Karpas-422 (cell line): ENCODE measurements around the gene ZNF433. TPM values are rescaled to one million over a fixed set of nuclear protein-coding genes. Genes with fewer than 3 reads are reported as not detected.

Experiments
- DNase-seq: peaks from one replicate; pipeline ENCODE4 v3.0.0-alpha.2; 2015
- H2AFZ ChIP-seq: fragments of 200-600 bp; sonication (generic); 2 replicates; pipeline ENCODE4 v1.6.1; 2014; ENCODE audit warnings: antibody characterized with exemption, low read length, mixed read lengths
- H3K27ac ChIP-seq: fragments of 200-600 bp; sonication (generic); 2 replicates; pipeline ENCODE4 v1.5.1; 2014; ENCODE audit warnings: mild to moderate bottlenecking, low read length, moderate library complexity
- H3K27me3 ChIP-seq: fragments of 200-600 bp; sonication (generic); 2 replicates; pipeline ENCODE4 v1.6.1; 2014; ENCODE audit warnings: low read length, mixed read lengths
- H3K36me3 ChIP-seq: fragments of 200-600 bp; sonication (generic); 2 replicates; pipeline ENCODE4 v1.6.1; 2014; ENCODE audit warnings: low read length, mixed read lengths; ENCODE audit not compliant: insufficient read depth
- H3K4me1 ChIP-seq: fragments of 200-600 bp; sonication (generic); 2 replicates; pipeline ENCODE4 v1.6.1; 2014; ENCODE audit warnings: mild to moderate bottlenecking, low read length, mixed read lengths
- H3K4me2 ChIP-seq: fragments of 200-600 bp; sonication (generic); 2 replicates; pipeline ENCODE4 v1.6.1; 2014; ENCODE audit warnings: low read length, low read depth, mild to moderate bottlenecking; ENCODE audit not compliant: poor library complexity, severe bottlenecking
- H3K4me3 ChIP-seq: fragments of 200-600 bp; sonication (generic); 2 replicates; pipeline ENCODE4 v1.5.1; 2014; ENCODE audit warnings: mild to moderate bottlenecking, antibody characterized with exemption, low read length, mixed read lengths
- H3K79me2 ChIP-seq: fragments of 200-600 bp; sonication (generic); 2 replicates; pipeline ENCODE4 v1.6.1; 2014; ENCODE audit warnings: mild to moderate bottlenecking, low read length, mixed read lengths
- H3K9ac ChIP-seq: fragments of 200-600 bp; sonication (generic); 2 replicates; pipeline ENCODE4 v1.6.0; 2014; ENCODE audit warnings: low read length
- H3K9me2 ChIP-seq: fragments of 200-600 bp; sonication (generic), shearing (Covaris generic); replicated peaks from 2 replicates; pipeline ENCODE4 v1.6.0; 2014; ENCODE audit warnings: mild to moderate bottlenecking, low read length, moderate library complexity; ENCODE audit not compliant: insufficient read depth
- H3K9me3 ChIP-seq: fragments of 300-700, 200-600 bp; sonication (generic); 2 replicates; pipeline ENCODE4 v1.6.1; 2014; ENCODE audit warnings: low read length, mixed read lengths
- H4K20me1 ChIP-seq: fragments of 200-600 bp; sonication (generic); 2 replicates; pipeline ENCODE4 v1.6.1; 2014; ENCODE audit warnings: mild to moderate bottlenecking, antibody characterized with exemption, low read length, low read depth; ENCODE audit not compliant: insufficient read depth
- total RNA-seq: library from RNA; depleted of rRNA; stranded (reverse); fragments of >200 nt; shearing (Covaris generic); gene quantifications from 2 replicates; pipeline ENCODE4 v1.2.3, GENCODE V29; 2014; ENCODE audit warnings: low replicate concordance

The ZNF433 gene
- total RNA-seq, 1 experiment from 2014 or later = 6.0 TPM

DNA sequence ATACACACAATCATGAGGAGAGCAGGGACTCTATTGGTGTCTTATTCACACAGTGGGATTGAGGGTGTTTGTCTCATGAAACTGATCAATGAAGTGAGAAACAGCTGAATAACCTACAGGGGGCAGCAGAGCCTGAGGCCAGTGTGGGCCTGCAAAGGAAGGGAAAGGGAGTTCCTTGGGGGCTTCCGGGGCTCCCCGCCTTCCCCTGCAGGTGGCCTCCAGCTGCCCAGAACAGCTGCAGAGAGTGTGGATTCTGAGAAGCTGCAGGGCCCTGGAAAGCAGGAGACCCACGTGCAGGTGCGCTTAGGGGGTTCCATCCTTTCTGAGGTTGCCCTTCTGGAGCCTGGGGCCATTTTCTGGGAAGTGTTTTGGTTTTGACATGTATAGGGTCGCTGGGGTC lies 50.5 kb downstream of the ZNF433 start:
- H3K9me3 ChIP-seq = peaks cover 26% of the 10 kb centered on the region
- peaks cover 5% of the 10 kb centered on the region for H3K4me1 ChIP-seq
- H3K4me3 ChIP-seq = no peak overlapping the region
- H3K79me2 ChIP-seq = peaks cover 24% of the 10 kb centered on the region
- no peaks in the 10 kb centered on the region for H3K27me3 ChIP-seq
- peak; percentile 82 for DNase-seq
- no peak overlapping the region for H3K4me2 ChIP-seq
- H3K27ac ChIP-seq = no peak overlapping the region
- H4K20me1 ChIP-seq = no peaks in the 10 kb centered on the region
- H2AFZ ChIP-seq = no peak overlapping the region
- peaks cover 9% of the 10 kb centered on the region for H3K36me3 ChIP-seq
- no peaks in the 10 kb centered on the region for H3K9me2 ChIP-seq
- H3K9ac ChIP-seq = no peak overlapping the region

- no peaks in the 10 kb centered on the region for H3K4me1 ChIP-seq
- no peak overlapping the region for H2AFZ ChIP-seq
- no peak overlapping the region for H3K27ac ChIP-seq
- H3K27me3 ChIP-seq = no peaks in the 10 kb centered on the region
- H3K9me3 ChIP-seq = peaks cover 37% of the 10 kb centered on the region
- no peaks in the 10 kb centered on the region for H4K20me1 ChIP-seq
- H3K4me3 ChIP-seq = no peak overlapping the region
- no peak overlapping the region for H3K9ac ChIP-seq
- DNase-seq = no peak
- H3K9me2 ChIP-seq = no peaks in the 10 kb centered on the region
- H3K4me2 ChIP-seq = no peak overlapping the region
- H3K36me3 ChIP-seq = peaks cover 25% of the 10 kb centered on the region
- peaks cover under 1% of the 10 kb centered on the region; the same call in 1 of the 2 replicates for H3K79me2 ChIP-seq
Measured at GRCh38 chr19:11982526-11982925, 53.0 kb downstream of the ZNF433 start.

GRCh38 chr19:11979527-11979926 lies 56.0 kb downstream of the ZNF433 start:
- Histone ChIP-seq H3K4me3 (no peak overlapping the region), H3K4me1 (no peaks in the 10 kb centered on the region), H3K9me3 (peaks cover 57% of the 10 kb centered on the region), H3K9me2 (no peaks in the 10 kb centered on the region), H3K9ac (no peak overlapping the region), H3K27ac (no peak overlapping the region), H3K4me2 (no peak overlapping the region), H3K27me3 (no peaks in the 10 kb centered on the region), H3K79me2 (no peaks in the 10 kb centered on the region), H3K36me3 (peaks cover 32% of the 10 kb centered on the region), H4K20me1 (no peaks in the 10 kb centered on the region), H2AFZ (no peak overlapping the region)
- no peak for DNase-seq

- Histone ChIP-seq H3K9me3 (peaks cover 57% of the 10 kb centered on the region), H3K36me3 (peaks cover 32% of the 10 kb centered on the region), H3K4me2 (no peak overlapping the region), H3K79me2 (no peaks in the 10 kb centered on the region), H3K27me3 (no peaks in the 10 kb centered on the region), H3K27ac (no peak overlapping the region), H3K4me1 (no peaks in the 10 kb centered on the region), H3K4me3 (no peak overlapping the region), H3K9ac (no peak overlapping the region), H4K20me1 (no peaks in the 10 kb centered on the region), H2AFZ (no peak overlapping the region), H3K9me2 (no peaks in the 10 kb centered on the region)
- no peak for DNase-seq
Measured at GRCh38 chr19:11978492-11979100, 56.9 kb downstream of the ZNF433 start.

- H3K9me3 ChIP-seq = peaks cover 24% of the 10 kb centered on the region
- no peaks in the 10 kb centered on the region for H3K27me3 ChIP-seq
- no peaks in the 10 kb centered on the region for H4K20me1 ChIP-seq
- H3K9me2 ChIP-seq = no peaks in the 10 kb centered on the region
- no peak overlapping the region for H3K4me3 ChIP-seq
- H3K4me2 ChIP-seq = no peak overlapping the region
- peaks cover 35% of the 10 kb centered on the region for H3K36me3 ChIP-seq
- no peaks in the 10 kb centered on the region for H3K4me1 ChIP-seq
- no peak for DNase-seq
- H2AFZ ChIP-seq = no peak overlapping the region
- no peak overlapping the region for H3K9ac ChIP-seq
- H3K27ac ChIP-seq = no peak overlapping the region
- no peaks in the 10 kb centered on the region for H3K79me2 ChIP-seq
Measured at GRCh38 chr19:11973019-11973810, 62.3 kb downstream of the ZNF433 start.

DNA sequence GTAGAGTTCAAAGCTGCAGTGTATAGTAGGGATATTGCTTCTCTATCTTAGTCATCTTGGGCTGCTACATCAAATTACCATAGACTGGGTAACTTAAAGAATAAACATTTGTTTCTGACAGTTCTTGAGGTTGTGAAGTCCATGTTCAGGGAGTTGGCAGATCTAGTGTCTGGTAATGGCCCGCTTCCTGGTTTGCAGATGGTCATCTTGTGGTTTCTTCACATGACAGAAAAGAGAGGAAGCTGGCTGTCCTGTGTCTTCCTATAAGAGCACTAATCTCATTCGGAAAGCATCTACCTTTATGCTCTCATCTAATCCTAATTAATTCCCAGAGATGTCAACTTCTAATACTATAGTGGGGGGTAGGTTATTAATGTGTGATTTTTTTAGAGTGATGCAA lies 64.4 kb downstream of the ZNF433 start:
- H3K27me3 ChIP-seq = no peaks in the 10 kb centered on the region
- no peaks in the 10 kb centered on the region for H3K4me1 ChIP-seq
- H4K20me1 ChIP-seq = no peaks in the 10 kb centered on the region
- no peak overlapping the region for H3K4me2 ChIP-seq
- no peaks in the 10 kb centered on the region for H3K9me2 ChIP-seq
- no peak overlapping the region for H3K4me3 ChIP-seq
- no peak overlapping the region for H3K27ac ChIP-seq
- no peak overlapping the region for H3K9ac ChIP-seq
- H2AFZ ChIP-seq = no peak overlapping the region
- no peaks in the 10 kb centered on the region for H3K79me2 ChIP-seq
- H3K9me3 ChIP-seq = peaks cover 14% of the 10 kb centered on the region
- H3K36me3 ChIP-seq = peaks cover 20% of the 10 kb centered on the region
- DNase-seq = no peak

DNA sequence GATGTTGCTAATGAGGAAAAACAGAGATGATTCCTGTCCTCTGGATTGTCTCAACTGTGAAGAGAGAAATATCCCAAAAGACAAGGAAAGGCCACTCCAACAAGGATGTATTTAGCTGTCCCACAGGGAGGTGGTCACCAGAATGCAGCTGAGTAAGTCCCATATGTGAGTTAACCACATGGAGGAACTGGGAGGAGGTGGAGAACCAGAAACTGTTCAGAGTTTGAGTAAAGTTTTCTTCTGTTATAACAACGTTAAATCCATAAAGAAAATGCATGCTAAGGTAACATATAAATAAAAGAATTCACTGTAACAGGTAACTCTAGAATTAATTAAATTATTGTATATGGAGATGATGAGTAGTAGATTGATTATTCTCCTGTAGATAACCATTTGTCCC lies 65.3 kb downstream of the ZNF433 start:
- Histone ChIP-seq H3K9me2 (no peaks in the 10 kb centered on the region), H3K9ac (no peak overlapping the region), H4K20me1 (no peaks in the 10 kb centered on the region), H3K27ac (no peak overlapping the region), H3K4me3 (no peak overlapping the region), H3K36me3 (peaks cover 20% of the 10 kb centered on the region), H3K4me2 (no peak overlapping the region), H3K9me3 (peaks cover 9% of the 10 kb centered on the region; the same call in 1 of the 2 replicates), H3K27me3 (no peaks in the 10 kb centered on the region), H2AFZ (no peak overlapping the region), H3K79me2 (0 out of 2 replicates have a peak, but pooled peaks cover 5% of the 10 kb centered on the region), H3K4me1 (peaks cover 4% of the 10 kb centered on the region)
- DNase-seq = no peak

DNA sequence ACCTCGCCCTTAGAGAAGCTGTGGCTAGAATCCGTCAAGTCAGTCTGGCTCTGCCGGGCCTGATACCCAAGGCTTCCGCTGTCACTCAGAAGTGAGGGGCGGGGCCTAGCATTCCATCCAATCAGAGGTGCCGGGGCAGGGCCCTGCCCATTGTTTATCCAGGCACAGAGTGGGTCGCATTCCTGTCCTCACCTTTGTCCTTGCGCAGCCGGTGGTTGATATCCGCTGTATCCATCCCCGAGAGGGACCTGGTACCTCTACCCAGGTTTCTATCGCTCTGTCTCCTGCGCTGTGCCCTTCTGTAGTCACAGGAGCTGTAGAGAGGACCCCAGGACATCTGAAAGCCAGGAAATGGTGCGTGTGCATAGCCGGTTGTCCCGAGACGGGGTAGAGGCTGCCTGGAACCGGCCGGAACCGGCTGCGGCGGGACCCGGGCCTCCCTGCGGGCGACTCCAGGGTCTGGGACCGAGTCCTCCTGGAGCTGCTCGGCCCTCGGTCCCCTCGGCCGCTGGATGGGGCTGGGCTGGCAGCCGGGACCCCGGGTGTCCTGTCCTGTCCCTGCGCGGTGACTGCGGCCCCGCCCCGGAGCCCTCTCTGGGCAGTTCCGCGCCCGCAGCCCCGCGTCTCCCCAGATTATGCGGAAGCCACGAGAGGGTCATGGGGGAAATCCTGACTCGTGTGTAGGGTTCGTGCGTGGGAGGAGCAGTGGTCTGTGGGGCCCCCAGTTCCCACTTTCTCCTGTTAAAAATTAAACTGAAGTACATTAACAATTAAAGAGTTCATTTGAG lies 70.4 kb downstream of the ZNF433 start, which contains the start of gene ZNF763:
Gene ZNF763 (plus strand): TSS at position 183 of the 788 bp plus-strand sequence. CDS start 169 bp downstream, at position 352.
- peak; percentile 97 for DNase-seq
- peak within 1 kb of the TSS; percentile 82 for H3K9ac ChIP-seq
- H3K36me3 ChIP-seq = peaks cover 8% of the 10 kb centered on the region
- H3K79me2 ChIP-seq = 0 out of 2 replicates have a peak, but pooled peaks cover 5% of the 10 kb centered on the region
- H3K4me3 ChIP-seq = peak within 1 kb of the TSS; percentile 91
- H3K9me3 ChIP-seq = no peaks in the 10 kb centered on the region
- peaks cover 15% of the 10 kb centered on the region for H3K4me1 ChIP-seq
- no peaks in the 10 kb centered on the region for H3K27me3 ChIP-seq
- peak within 1 kb of the TSS; percentile 83 for H2AFZ ChIP-seq
- H3K4me2 ChIP-seq = peak within 1 kb of the TSS; percentile 85
- H3K27ac ChIP-seq = peak within 1 kb of the TSS; percentile 63
- no peaks in the 10 kb centered on the region for H3K9me2 ChIP-seq
- no peaks in the 10 kb centered on the region for H4K20me1 ChIP-seq
